Subcutaneous abdominal adipose tissue (tissue), 5 donors: ENCODE results near the gene NR0B2.
"Not testable (repeated sequence)": the region's sequence is repeated elsewhere in the genome, so short reads cannot be mapped to it uniquely, and the experiment has no call there.

Experiments used
- H3K27ac ChIP-seq: one replicate; pipeline ENCODE4 v1.7.0; 2013; ENCODE audit warnings: low read depth, mild to moderate bottlenecking, inconsistent platforms, low read length, moderate library complexity
- H3K27me3 ChIP-seq, 5 donors: one replicate each; pipeline ENCODE4 v1.7.0; 2013; ENCODE audit warnings: low read length in 5 of 5, inconsistent platforms in 1 of 5; ENCODE audit not compliant: control insufficient read depth in 5 of 5, insufficient read depth in 4 of 5
- H3K36me3 ChIP-seq, 5 donors: one replicate each; pipeline ENCODE4 v1.7.0; 2013; ENCODE audit warnings: low read length in 5 of 5; ENCODE audit not compliant: control insufficient read depth in 5 of 5, insufficient read depth in 5 of 5
- H3K4me1 ChIP-seq, 5 donors: one replicate each; pipeline ENCODE4 v1.7.0; 2013; ENCODE audit warnings: low read length in 5 of 5, mild to moderate bottlenecking in 3 of 5, moderate library complexity in 1 of 5; ENCODE audit not compliant: control insufficient read depth in 5 of 5, insufficient read depth in 5 of 5
- H3K4me3 ChIP-seq, 5 donors: one replicate each; pipeline ENCODE4 v1.7.0; 2013; ENCODE audit warnings: low read length in 5 of 5, low read depth in 1 of 5
- H3K9ac ChIP-seq, 5 donors: one replicate each; pipeline ENCODE4 v1.7.0; 2013; ENCODE audit warnings: low read length in 5 of 5, mild to moderate bottlenecking in 4 of 5, moderate library complexity in 3 of 5
- H3K9me3 ChIP-seq, 5 donors: one replicate each; pipeline ENCODE4 v1.7.0; 2013; ENCODE audit warnings: low read length in 5 of 5; ENCODE audit not compliant: control insufficient read depth in 5 of 5
- donor health status: healthy.
- donor health status: healthy.
- donor health status: healthy.
- donor health status: healthy.
- donor health status: healthy.

Gene NR0B2

DNA sequence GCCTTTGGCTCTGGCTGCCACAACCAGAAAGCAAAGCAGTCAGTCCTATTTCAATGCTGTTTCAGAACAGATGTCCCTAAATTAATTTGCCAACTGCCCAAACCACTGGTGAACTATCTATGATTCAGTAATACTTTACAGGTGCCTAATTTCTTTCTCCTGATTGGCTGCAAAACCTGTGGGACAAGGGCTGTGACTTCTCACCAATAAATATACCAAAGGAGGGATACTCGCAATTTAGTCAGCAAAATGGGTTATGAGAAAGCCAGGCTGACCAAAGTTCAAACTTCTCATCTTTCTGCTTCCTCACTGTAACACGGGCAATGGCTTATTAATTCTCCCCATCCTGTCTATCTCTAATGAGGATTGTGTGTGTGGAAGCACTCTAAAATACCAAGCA, 36.4 kb downstream of the NR0B2 start:
- Histone ChIP-seq H3K4me1 (peaks cover 0 to 4% (median 0%) of the 10 kb centered on the region in 5 donors), H3K4me3 (no peak overlapping the region), H3K36me3 (peaks cover 8 to 56% (median 43%) of the 10 kb centered on the region in 5 donors), H3K27ac (no peak overlapping the region), H3K27me3 (no peaks in the 10 kb centered on the region), H3K9ac (no peak overlapping the region), H3K9me3 (no peaks in the 10 kb centered on the region)

- Histone ChIP-seq H3K27me3 (no peaks in the 10 kb centered on the region), H3K9me3 (no peaks in the 10 kb centered on the region), H3K4me3 (no peak overlapping the region), H3K9ac (no peak overlapping the region), H3K4me1 (peaks cover 0 to 4% (median 0%) of the 10 kb centered on the region in 5 donors), H3K27ac (no peak overlapping the region), H3K36me3 (peaks cover 0 to 33% (median 23%) of the 10 kb centered on the region in 5 donors)
Measured at GRCh38 chr1:26874896-26875295, 38.9 kb downstream of the NR0B2 start.

DNA sequence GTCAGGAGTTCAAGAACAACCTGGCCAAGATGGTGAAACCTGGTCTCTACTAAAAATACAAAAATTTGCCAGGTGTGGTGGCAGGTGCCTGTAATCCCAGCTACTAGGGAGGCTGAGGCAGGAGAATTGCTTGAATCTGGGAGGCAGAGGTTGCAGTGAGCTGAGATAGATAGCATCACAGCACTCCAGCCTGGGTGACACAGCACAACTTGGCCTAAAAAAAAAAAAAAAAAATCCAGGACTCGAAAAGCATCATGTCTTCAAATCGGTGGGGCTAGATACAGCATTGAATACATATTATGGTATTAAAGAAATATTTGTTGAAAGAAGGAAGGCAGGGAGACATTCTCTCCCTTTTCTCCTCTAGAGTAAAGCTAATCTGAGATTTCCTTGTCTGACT, 40.7 kb downstream of the NR0B2 start:
- H3K27me3 ChIP-seq, H3K4me3 ChIP-seq, H3K9ac ChIP-seq, H3K9me3 ChIP-seq, H3K27ac ChIP-seq, H3K4me1 ChIP-seq: not testable (repeated sequence)
- H3K36me3 ChIP-seq: peaks cover 0 to 17% (median 8%) of the 10 kb centered on the region in 5 donors

DNA sequence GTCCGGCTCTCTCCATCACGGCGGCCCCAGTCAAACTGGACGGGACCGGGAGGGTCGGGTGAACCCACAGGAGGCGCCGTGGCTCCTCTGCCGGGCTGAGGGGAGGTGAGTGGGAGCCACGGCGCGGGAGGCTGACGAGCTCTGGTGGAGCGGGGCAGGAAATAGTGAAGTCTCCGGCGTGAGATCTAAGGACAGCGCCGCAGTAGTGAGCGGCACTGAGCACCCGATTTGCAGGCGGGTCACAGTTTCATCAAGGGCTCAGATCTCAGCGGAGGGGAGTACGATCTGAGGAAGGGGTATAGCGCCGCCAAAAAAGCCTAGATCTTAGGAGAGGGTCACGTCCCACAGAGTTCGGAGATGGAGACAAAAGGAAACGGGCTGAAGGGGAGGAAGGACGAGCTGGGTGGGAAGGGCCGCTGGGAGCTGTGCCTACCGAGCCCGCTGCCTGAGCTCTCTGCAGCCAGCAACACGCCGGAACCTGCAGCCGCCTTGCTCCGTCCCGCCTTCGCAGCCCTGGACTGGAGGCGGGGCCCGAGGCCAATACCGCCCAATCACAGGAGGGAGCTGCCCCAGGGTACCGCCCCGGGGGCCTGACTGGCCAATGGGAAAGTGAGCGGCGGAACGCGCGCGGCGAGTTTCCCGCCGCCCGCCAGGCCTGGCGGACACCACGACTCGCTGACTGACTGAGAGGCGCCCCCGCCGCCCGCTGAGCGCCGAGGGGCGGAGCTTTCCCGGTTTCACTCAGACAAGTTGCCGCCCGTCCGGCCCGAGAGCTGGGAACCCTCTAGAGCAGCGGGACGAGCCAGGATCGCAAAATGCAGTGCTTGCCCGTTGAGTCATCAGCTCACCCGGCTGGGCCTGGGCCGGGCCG, 48.9 kb downstream of the NR0B2 start:
- Histone ChIP-seq H3K9ac (peak overlapping the region; percentile 84 to 99 (median 93)), H3K9me3 (no peaks in the 10 kb centered on the region), H3K36me3 (no peaks in the 10 kb centered on the region), H3K4me1 (peaks cover 4 to 21% (median 13%) of the 10 kb centered on the region in 5 donors), H3K27ac (peak overlapping the region; percentile 94), H3K27me3 (no peaks in the 10 kb centered on the region), H3K4me3 (peak overlapping the region; percentile 73 to 88 (median 83))

DNA sequence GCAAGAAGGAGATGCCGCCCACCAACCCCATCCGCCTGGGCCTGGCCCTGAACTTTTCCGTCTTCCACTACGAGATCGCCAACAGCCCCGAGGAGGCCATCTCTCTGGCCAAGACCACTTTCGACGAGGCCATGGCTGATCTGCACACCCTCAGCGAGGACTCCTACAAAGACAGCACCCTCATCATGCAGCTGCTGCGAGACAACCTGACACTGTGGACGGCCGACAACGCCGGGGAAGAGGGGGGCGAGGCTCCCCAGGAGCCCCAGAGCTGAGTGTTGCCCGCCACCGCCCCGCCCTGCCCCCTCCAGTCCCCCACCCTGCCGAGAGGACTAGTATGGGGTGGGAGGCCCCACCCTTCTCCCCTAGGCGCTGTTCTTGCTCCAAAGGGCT, 50.1 kb downstream of the NR0B2 start:
- no peak overlapping the region for H3K9ac ChIP-seq
- peaks cover 4 to 21% (median 13%) of the 10 kb centered on the region in 5 donors for H3K4me1 ChIP-seq
- no peaks in the 10 kb centered on the region for H3K27me3 ChIP-seq
- no peak overlapping the region for H3K27ac ChIP-seq
- peak overlapping the region in 3 of 5 donors; percentile 77 to 85 (median 83) for H3K4me3 ChIP-seq
- H3K9me3 ChIP-seq: no peaks in the 10 kb centered on the region
- no peaks in the 10 kb centered on the region for H3K36me3 ChIP-seq

- peak within 1 kb of the TSS in 1 of 5 donors; percentile 75 for H3K9ac ChIP-seq
- H3K27ac ChIP-seq: no peak within 1 kb of the TSS
- peaks cover 4 to 21% (median 13%) of the 10 kb centered on the region in 5 donors for H3K4me1 ChIP-seq
- H3K9me3 ChIP-seq: no peaks in the 10 kb centered on the region
- H3K27me3 ChIP-seq: no peaks in the 10 kb centered on the region
- peak within 1 kb of the TSS in 4 of 5 donors; percentile 61 to 85 (median 80) for H3K4me3 ChIP-seq
- H3K36me3 ChIP-seq: peaks cover 0 to 6% (median 0%) of the 10 kb centered on the region in 5 donors
Measured at GRCh38 chr1:26862781-26863684, 50.7 kb downstream of the NR0B2 start, which contains the start of gene SFN. Gene SFN (plus strand): TSS chr1:26863149. CDS start chr1:26863213, 64 bp downstream.

DNA sequence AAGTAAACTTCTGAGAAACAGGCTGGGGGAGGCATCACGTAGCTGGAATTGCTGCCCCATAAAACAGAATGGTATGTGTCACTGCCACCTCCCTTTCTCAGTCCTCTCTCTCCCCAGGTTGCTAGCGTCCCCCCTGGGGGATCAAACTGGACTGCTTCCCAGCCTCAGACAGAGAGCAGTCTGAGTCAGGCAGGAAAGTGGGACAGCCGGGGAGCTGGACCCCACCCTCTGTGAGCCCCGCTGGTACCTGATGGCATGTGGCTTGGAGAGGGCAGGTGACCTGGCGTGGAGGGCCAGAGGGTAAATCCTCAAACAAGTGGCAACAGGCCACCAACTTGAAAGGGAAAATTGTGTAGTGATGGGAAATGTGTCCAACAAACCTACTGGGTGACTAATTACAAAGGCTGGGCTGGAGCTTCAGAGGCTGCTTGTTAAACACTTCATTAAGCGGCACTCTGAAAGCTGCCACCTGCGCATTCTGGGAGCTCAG, 51.8 kb downstream of the NR0B2 start:
- peaks cover 4 to 21% (median 13%) of the 10 kb centered on the region in 5 donors for H3K4me1 ChIP-seq
- H3K9ac ChIP-seq: no peak overlapping the region
- peaks cover 0 to 17% (median 9%) of the 10 kb centered on the region in 5 donors for H3K36me3 ChIP-seq
- no peak overlapping the region for H3K4me3 ChIP-seq
- no peaks in the 10 kb centered on the region for H3K27me3 ChIP-seq
- H3K27ac ChIP-seq: no peak overlapping the region
- H3K9me3 ChIP-seq: no peaks in the 10 kb centered on the region
